ENCODE data around the gene TIMP1. TPM values are rescaled to one million over a fixed set of nuclear protein-coding genes. Genes with fewer than 3 reads are reported as not detected.

TIMP1 gene
- total RNA-seq, 2 donors from 2014 or later: 63.5 to 74.8 TPM

DNA sequence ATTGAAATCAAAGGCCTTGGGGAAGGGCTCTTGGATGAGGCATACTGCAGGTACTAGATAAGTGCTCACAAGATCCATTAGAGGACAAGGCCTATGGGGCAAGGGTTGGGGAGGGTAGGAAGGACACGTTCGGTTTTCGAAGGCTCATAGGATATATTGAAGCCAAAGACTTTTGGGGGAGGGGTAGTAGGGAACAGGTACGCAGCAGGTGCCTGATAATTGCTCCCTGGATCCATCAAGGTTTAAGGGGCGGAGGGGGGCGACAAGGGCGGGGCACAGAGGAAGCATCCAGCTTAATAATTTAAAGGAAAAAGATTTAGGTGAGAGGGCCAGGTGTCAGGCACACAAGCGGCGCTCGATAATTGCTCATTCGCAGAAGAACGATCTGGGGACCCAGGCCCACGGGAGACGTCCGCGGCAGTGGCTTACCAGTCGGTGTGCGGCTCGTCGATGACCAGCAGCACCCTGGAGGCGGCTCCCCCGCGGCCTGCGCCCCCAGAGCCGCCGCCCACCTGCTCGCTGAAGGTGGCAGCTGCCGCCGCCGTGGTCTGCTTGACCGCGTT, 36.8 kb downstream of the TIMP1 start:
- Mint-ChIP-seq H3K36me3 (ENCODE audit: low read depth) (no peaks in the 10 kb centered on the region), H3K4me1 (no peaks in the 10 kb centered on the region), H3K9me3 (peaks cover 67% of the 10 kb centered on the region), H3K4me3 (peak overlapping the region; percentile 34), H3K27ac (no peak overlapping the region), H3K27me3 (ENCODE audit: insufficient read depth) (peaks cover 34% of the 10 kb centered on the region)
- Histone ChIP-seq H3K9me3 (ENCODE audit: control insufficient read depth, low read length) (no peaks in the 10 kb centered on the region), H3K36me3 (ENCODE audit: control insufficient read depth, insufficient read depth, low read length) (no peaks in the 10 kb centered on the region), H3K27me3 (ENCODE audit: control insufficient read depth, insufficient read depth, low read length, poor library complexity, severe bottlenecking) (no peaks in the 10 kb centered on the region), H3K4me1 (ENCODE audit: control insufficient read depth, insufficient read depth, low read length) (no peaks in the 10 kb centered on the region), H3K27ac (ENCODE audit: low read depth, low read length) (no peak overlapping the region), H3K9ac (ENCODE audit: extremely low read depth, low read length, poor library complexity, severe bottlenecking) (no peak overlapping the region), H3K4me3 (ENCODE audit: low read length) (peak overlapping the region; percentile 53)
- WGBS, 2 experiments (ENCODE audit: insufficient coverage in 1 of 2, insufficient read length in 1 of 2): 43% methylated on average over 32 of the region's 32 CpGs; no CpG with 5 or more reads in 1 of the 2 experiments
- TF ChIP-seq, protein P1, sequence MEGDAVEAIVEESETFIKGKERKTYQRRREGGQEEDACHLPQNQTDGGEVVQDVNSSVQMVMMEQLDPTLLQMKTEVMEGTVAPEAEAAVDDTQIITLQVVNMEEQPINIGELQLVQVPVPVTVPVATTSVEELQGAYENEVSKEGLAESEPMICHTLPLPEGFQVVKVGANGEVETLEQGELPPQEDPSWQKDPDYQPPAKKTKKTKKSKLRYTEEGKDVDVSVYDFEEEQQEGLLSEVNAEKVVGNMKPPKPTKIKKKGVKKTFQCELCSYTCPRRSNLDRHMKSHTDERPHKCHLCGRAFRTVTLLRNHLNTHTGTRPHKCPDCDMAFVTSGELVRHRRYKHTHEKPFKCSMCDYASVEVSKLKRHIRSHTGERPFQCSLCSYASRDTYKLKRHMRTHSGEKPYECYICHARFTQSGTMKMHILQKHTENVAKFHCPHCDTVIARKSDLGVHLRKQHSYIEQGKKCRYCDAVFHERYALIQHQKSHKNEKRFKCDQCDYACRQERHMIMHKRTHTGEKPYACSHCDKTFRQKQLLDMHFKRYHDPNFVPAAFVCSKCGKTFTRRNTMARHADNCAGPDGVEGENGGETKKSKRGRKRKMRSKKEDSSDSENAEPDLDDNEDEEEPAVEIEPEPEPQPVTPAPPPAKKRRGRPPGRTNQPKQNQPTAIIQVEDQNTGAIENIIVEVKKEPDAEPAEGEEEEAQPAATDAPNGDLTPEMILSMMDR (conservative IDR thresholded peaks at IDR 0.05): no peak
- DNase-seq: no peak

DNA sequence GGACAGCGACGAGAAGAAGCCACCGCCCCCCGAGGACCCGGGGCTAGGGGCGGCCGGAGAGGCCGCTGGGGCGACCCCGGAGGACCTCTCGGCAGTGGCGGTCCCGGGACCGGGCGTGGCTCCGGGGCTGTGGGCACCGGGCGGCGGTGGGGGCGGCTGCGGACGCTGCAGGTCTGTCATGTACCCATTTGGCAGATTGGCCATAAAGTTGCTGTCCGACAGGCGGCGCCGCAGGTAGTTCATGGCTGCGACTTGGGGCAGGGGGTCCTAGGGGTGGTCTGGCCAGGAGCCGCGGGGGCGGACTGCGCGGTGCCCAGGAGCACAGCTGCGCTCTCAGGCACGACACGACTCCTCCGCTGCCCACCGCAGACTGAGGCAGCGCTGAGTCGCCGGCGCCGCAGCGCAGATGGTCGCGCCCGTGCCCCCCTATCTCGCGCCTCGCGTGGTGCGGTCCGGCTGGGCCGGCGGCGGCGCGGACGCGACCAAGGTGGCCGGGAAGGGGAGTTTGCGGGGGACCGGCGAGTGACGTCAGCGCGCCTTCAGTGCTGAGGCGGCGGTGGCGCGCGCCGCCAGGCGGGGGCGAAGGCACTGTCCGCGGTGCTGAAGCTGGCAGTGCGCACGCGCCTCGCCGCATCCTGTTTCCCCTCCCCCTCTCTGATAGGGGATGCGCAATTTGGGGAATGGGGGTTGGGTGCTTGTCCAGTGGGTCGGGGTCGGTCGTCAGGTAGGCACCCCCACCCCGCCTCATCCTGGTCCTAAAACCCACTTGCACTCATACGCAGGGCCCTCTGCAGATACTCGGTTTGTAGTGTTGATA, 37.5 kb downstream of the TIMP1 start, which contains the start of gene SYN1:
SYN1 (minus strand) TSS at position 372 of the 817 bp plus-strand sequence; CDS start at position 243, 129 bp downstream.
- no peak within 1 kb of the TSS for H3K27ac ChIP-seq (ENCODE audit: low read depth, low read length)
- H3K9ac ChIP-seq (ENCODE audit: extremely low read depth, low read length, poor library complexity, severe bottlenecking): no peak within 1 kb of the TSS
- peak within 1 kb of the TSS; percentile 53 for H3K4me3 ChIP-seq (ENCODE audit: low read length)
- H3K27me3 Mint-ChIP-seq (ENCODE audit: insufficient read depth): peaks cover 34% of the 10 kb centered on the region
- no peaks in the 10 kb centered on the region for H3K4me1 ChIP-seq (ENCODE audit: control insufficient read depth, insufficient read depth, low read length)
- H3K4me3 Mint-ChIP-seq: peak within 1 kb of the TSS; percentile 39
- 2 to 20% methylated on average over 1 to 71 of the region's 88 CpGs for WGBS, 2 experiments (ENCODE audit: insufficient coverage in 1 of 2, insufficient read length in 1 of 2)
- TF ChIP-seq, protein P1 (conservative IDR thresholded peaks at IDR 0.05): no peak
- no peak within 1 kb of the TSS for H3K27ac Mint-ChIP-seq
- H3K9me3 ChIP-seq (ENCODE audit: control insufficient read depth, low read length): no peaks in the 10 kb centered on the region
- H3K27me3 ChIP-seq (ENCODE audit: control insufficient read depth, insufficient read depth, low read length, poor library complexity, severe bottlenecking): no peaks in the 10 kb centered on the region
- peaks cover 66% of the 10 kb centered on the region for H3K9me3 Mint-ChIP-seq
- peak; percentile 88 for DNase-seq
- no peaks in the 10 kb centered on the region for H3K36me3 ChIP-seq (ENCODE audit: control insufficient read depth, insufficient read depth, low read length)
- no peaks in the 10 kb centered on the region for H3K36me3 Mint-ChIP-seq (ENCODE audit: low read depth)
- H3K4me1 Mint-ChIP-seq: no peaks in the 10 kb centered on the region

- Mint-ChIP-seq H3K4me3 (peak overlapping the region; percentile 39), H3K27me3 (ENCODE audit: insufficient read depth) (peaks cover 34% of the 10 kb centered on the region)
- H3K4me3 ChIP-seq (ENCODE audit: low read length): no peak overlapping the region
Measured at GRCh38 chrX:47620303-47620685, 38.1 kb downstream of the TIMP1 start.

More at GRCh38 chrX:47620303-47620685, 38.1 kb downstream of the TIMP1 start:
- no peak overlapping the region for H3K9ac ChIP-seq (ENCODE audit: extremely low read depth, low read length, poor library complexity, severe bottlenecking)
- H3K9me3 Mint-ChIP-seq: peaks cover 70% of the 10 kb centered on the region
- H3K27ac ChIP-seq (ENCODE audit: low read depth, low read length): no peak overlapping the region
- no peaks in the 10 kb centered on the region for H3K36me3 Mint-ChIP-seq (ENCODE audit: low read depth)
- H3K4me1 ChIP-seq (ENCODE audit: control insufficient read depth, insufficient read depth, low read length): no peaks in the 10 kb centered on the region
- no peaks in the 10 kb centered on the region for H3K4me1 Mint-ChIP-seq
- no peak overlapping the region for H3K27ac Mint-ChIP-seq
- 69% methylated on average over 7 of the region's 9 CpGs; no CpG with 5 or more reads in 1 of the 2 experiments for whole genome bisulfite sequencing, 2 experiments (ENCODE audit: insufficient coverage in 1 of 2, insufficient read length in 1 of 2)
- H3K27me3 ChIP-seq (ENCODE audit: control insufficient read depth, insufficient read depth, low read length, poor library complexity, severe bottlenecking): no peaks in the 10 kb centered on the region
- TF ChIP-seq, protein P1 (conservative IDR thresholded peaks at IDR 0.05): no peak
- DNase-seq: no peak
- H3K9me3 ChIP-seq (ENCODE audit: control insufficient read depth, low read length): no peaks in the 10 kb centered on the region
- H3K36me3 ChIP-seq (ENCODE audit: control insufficient read depth, insufficient read depth, low read length): no peaks in the 10 kb centered on the region

All from endodermal cell (in vitro differentiated cells).